Activated CD4-positive, alpha-beta memory T cell treated with anti-CD3 and anti-CD28 coated beads for 36 hours (primary cell): ENCODE results near the gene ZNF292. TPM values are rescaled to one million over a fixed set of nuclear protein-coding genes. Genes with fewer than 3 reads are reported as not detected.
"Not testable (repeated sequence)": the region's sequence is repeated elsewhere in the genome, so short reads cannot be mapped to it uniquely, and the experiment has no call there.

Experiments used
- CTCF ChIA-PET: fragments of 350-600 bp; sonication (Branson Sonifier 250); formaldehyde crosslinking; loops from one replicate; lab custom pipeline; 2021; ENCODE audit warnings: antibody characterized with exemption, inconsistent platforms; lab: Charles Lee
- POLR2A ChIA-PET: fragments of 350-600 bp; sonication (Branson Sonifier 250); formaldehyde crosslinking; loops from one replicate; lab custom pipeline; 2021; ENCODE audit warnings: antibody characterized with exemption; lab: Charles Lee
- DNase-seq: peaks from one replicate; pipeline ENCODE4 v3.0.0-alpha.2; 2020
- H3K27ac Mint-ChIP-seq: one replicate; pipeline ENCODE4 v1.8.0; 2021; ENCODE audit warnings: mixed read lengths
- H3K27me3 Mint-ChIP-seq: one replicate; pipeline ENCODE4 v1.8.0; 2021; ENCODE audit warnings: mixed read lengths
- H3K36me3 Mint-ChIP-seq: one replicate; pipeline ENCODE4 v1.8.0; 2021; ENCODE audit warnings: mixed read lengths
- H3K4me1 Mint-ChIP-seq: one replicate; pipeline ENCODE4 v1.8.0; 2021; ENCODE audit warnings: low read depth, mixed read lengths
- H3K4me3 Mint-ChIP-seq: one replicate; pipeline ENCODE4 v1.8.0; 2021; ENCODE audit warnings: mild to moderate bottlenecking, mixed read lengths
- H3K9me3 Mint-ChIP-seq: one replicate; pipeline ENCODE4 v1.8.0; 2021; ENCODE audit warnings: mixed read lengths
- intact Hi-C: fragments of 100-400 bp; cut with micrococcal nuclease; formaldehyde crosslinking; loops from one replicate; pipeline ENCODE4 v1.15.1; 2023
- total RNA-seq, 2 experiments: library from RNA; stranded (reverse); gene quantifications; one replicate each; pipeline ENCODE4 v1.2.3, GENCODE V29; 2021

The ZNF292 gene
- total RNA-seq, 2 experiments from 2014 or later, result 51.9 to 52.5 TPM

- ChIA-PET POLR2A (no interaction called here), CTCF (interaction anchor here (0.6 to 3.5 kb wide), 26 partner anchors 8 to 452 kb away, joined by 3 to 29 read pairs (median 4); no protein-coding TSS in a partner anchor)
- H3K36me3 Mint-ChIP-seq, result no peaks in the 10 kb centered on the region
- DNase-seq, result no peak
- peaks cover 4% of the 10 kb centered on the region for H3K27me3 Mint-ChIP-seq
- H3K4me3 Mint-ChIP-seq, result no peak overlapping the region
- intact Hi-C loops, result loop anchor here (1.0 to 5.0 kb wide), 3 partner anchors 98 to 268 kb away; partner anchors contain the start of gene CFAP206
- no peak overlapping the region for H3K27ac Mint-ChIP-seq
- H3K4me1 Mint-ChIP-seq, result peaks cover 2% of the 10 kb centered on the region
- H3K9me3 Mint-ChIP-seq, result peaks cover 4% of the 10 kb centered on the region
Measured at GRCh38 chr6:87139236-87139635, 16.1 kb upstream of the ZNF292 start.

GRCh38 chr6:87139927-87140326, 15.4 kb upstream of the ZNF292 start:
- H3K36me3 Mint-ChIP-seq, H3K4me3 Mint-ChIP-seq, POLR2A ChIA-PET, H3K27ac Mint-ChIP-seq, H3K4me1 Mint-ChIP-seq, H3K9me3 Mint-ChIP-seq, DNase-seq, H3K27me3 Mint-ChIP-seq: not testable (repeated sequence)
- intact Hi-C loops, result loop anchor here (1.0 to 5.0 kb wide), 3 partner anchors 97 to 267 kb away; partner anchors contain the start of gene CFAP206
- CTCF ChIA-PET, result interaction anchor here (1.0 to 3.5 kb wide), 14 partner anchors 9 to 253 kb away, joined by 3 to 29 read pairs (median 5); no protein-coding TSS in a partner anchor

GRCh38 chr6:87146363-87146762, 9.0 kb upstream of the ZNF292 start:
- ChIA-PET CTCF (interaction anchor here (1.6 kb wide), 1 partner anchor 15 kb away, joined by 3 read pairs; no protein-coding TSS in a partner anchor), POLR2A (no interaction called here)
- Mint-ChIP-seq H3K9me3 (peaks cover 4% of the 10 kb centered on the region), H3K4me3 (no peak overlapping the region), H3K27me3 (peaks cover 4% of the 10 kb centered on the region), H3K36me3 (no peaks in the 10 kb centered on the region), H3K27ac (no peak overlapping the region), H3K4me1 (peaks cover 2% of the 10 kb centered on the region)
- intact Hi-C loops, result no loop called here
- DNase-seq, result no peak

DNA sequence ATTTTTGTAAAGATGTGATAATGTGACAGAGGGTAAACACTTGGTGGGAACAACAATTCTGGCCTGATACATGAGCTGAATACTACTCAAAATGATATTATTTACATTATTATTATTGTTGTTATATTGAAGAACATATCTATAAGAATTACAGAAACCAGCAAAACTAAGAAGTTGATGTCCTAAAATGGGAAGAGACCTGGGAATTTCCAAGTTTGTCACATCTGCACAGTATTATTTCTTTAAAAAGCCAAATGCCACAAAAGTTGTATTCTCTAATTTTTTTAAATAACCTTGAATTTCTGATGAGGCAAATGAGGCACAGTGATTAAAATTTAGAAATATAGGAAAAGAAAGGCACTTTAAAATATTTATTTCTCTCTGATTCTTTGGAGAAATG, 5.0 kb upstream of the ZNF292 start:
- CTCF ChIA-PET, result no interaction called here
- DNase-seq, result no peak
- Mint-ChIP-seq H3K4me1 (peaks cover 24% of the 10 kb centered on the region), H3K27me3 (peaks cover 1% of the 10 kb centered on the region), H3K27ac (no peak overlapping the region), H3K9me3 (no peaks in the 10 kb centered on the region), H3K4me3 (no peak overlapping the region), H3K36me3 (peaks cover 1% of the 10 kb centered on the region)
- POLR2A ChIA-PET, result no interaction called here
- intact Hi-C loops, result loop anchor here (5.0 to 10.0 kb wide), 2 partner anchors 442 to 1814 kb away; partner anchors contain the start of genes ORC3 and RNGTT

DNA sequence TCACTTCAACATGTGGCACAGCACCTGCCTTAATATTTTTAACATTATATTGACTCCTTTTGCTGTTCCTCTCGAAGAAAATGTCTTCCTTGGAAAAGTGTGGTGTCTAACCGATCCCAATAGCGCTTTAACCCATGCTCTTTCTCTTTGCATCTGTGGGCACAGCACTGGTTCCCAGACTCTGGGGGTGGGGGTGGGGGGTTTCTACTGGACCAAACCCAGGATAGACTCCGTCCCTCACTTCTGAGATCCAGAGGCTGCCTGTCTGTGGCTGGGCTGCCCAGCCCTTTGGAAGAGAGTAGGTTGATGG, 3.9 kb upstream of the ZNF292 start:
- H3K27me3 Mint-ChIP-seq, result peaks cover 1% of the 10 kb centered on the region
- H3K4me1 Mint-ChIP-seq, result peaks cover 22% of the 10 kb centered on the region
- DNase-seq, result no peak
- H3K36me3 Mint-ChIP-seq, result peaks cover 6% of the 10 kb centered on the region
- intact Hi-C loops, result loop anchor here (5.0 to 10.0 kb wide), 2 partner anchors 441 to 1813 kb away; partner anchors contain the start of genes ORC3 and RNGTT
- peak overlapping the region; percentile 97 for H3K27ac Mint-ChIP-seq
- ChIA-PET CTCF (no interaction called here), POLR2A (no interaction called here)
- H3K4me3 Mint-ChIP-seq, result peak overlapping the region; percentile 88
- no peaks in the 10 kb centered on the region for H3K9me3 Mint-ChIP-seq

DNA sequence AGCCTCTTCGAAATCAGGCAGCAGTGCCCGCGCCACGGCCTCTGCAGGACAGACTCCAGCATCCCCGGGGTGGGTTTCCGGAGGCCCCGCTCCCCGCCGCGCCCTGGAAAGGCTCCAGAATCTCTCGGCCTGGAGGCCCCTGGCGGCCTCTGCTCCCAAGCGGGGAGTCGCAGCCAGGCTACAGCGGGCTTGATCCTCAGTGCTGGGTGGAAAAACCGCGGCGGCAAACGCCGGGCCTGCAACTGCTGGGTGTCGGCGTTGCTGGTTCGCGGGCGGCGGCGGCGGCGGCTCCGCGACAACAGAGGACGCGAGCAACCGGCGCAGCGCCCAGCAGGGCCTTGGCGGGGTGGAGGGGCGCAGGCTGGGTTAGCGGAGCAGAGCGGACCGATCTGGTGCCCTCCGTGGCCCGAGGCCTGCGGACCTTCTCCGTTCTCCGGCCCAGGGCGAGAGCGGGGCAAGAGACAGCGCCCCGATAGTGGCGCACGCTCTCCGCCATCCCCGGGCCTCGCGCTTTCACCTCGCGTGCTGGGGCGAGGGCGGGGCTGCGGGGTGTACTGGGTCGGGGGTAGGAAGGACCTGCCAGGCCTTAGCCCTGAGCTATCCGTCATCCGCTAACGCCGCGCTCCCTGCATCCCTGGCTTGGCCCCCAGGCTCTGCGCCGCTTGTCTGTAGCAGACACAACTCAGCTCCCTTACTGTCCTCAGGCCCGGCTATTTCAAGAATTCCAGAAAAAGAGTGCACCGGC, 3.4 kb upstream of the ZNF292 start:
- Mint-ChIP-seq H3K9me3 (no peaks in the 10 kb centered on the region), H3K4me1 (peaks cover 26% of the 10 kb centered on the region), H3K4me3 (peak overlapping the region; percentile 88), H3K27me3 (peaks cover 1% of the 10 kb centered on the region), H3K36me3 (peaks cover 10% of the 10 kb centered on the region), H3K27ac (peak overlapping the region; percentile 97)
- ChIA-PET POLR2A (interaction anchor here (0.8 kb wide), 1 partner anchor 548 kb away, joined by 5 read pairs; no protein-coding TSS in a partner anchor), CTCF (no interaction called here)
- DNase-seq, result peak; percentile 80
- intact Hi-C loops, result loop anchor here (2.0 to 10.0 kb wide), 3 partner anchors 440 to 1929 kb away; partner anchors contain the start of genes ORC3, PNRC1 and RNGTT

- Mint-ChIP-seq H3K4me1 (peaks cover 27% of the 10 kb centered on the region), H3K4me3 (peak overlapping the region; percentile 88), H3K9me3 (no peaks in the 10 kb centered on the region), H3K27ac (peak overlapping the region; percentile 97), H3K27me3 (peaks cover 1% of the 10 kb centered on the region), H3K36me3 (peaks cover 10% of the 10 kb centered on the region)
- ChIA-PET CTCF (interaction anchor here (1.1 kb wide), 1 partner anchor 21 kb away, joined by 3 read pairs; no protein-coding TSS in a partner anchor), POLR2A (interaction anchor here (0.8 kb wide), 1 partner anchor 547 kb away, joined by 5 read pairs; no protein-coding TSS in a partner anchor)
- intact Hi-C loops, result loop anchor here (2.0 to 10.0 kb wide), 3 partner anchors 440 to 1928 kb away; partner anchors contain the start of genes ORC3, PNRC1 and RNGTT
- no peak for DNase-seq
Measured at GRCh38 chr6:87152526-87152955, 2.8 kb upstream of the ZNF292 start.

GRCh38 chr6:87154641-87154992, 748 bp upstream of the ZNF292 start:
- ChIA-PET POLR2A (interaction anchor here (0.6 kb wide), 1 partner anchor 43 kb away, joined by 3 read pairs; no protein-coding TSS in a partner anchor), CTCF (interaction anchor here (0.6 to 0.7 kb wide), 2 partner anchors 58 to 66 kb away, joined by 3 to 4 read pairs; no protein-coding TSS in a partner anchor)
- Mint-ChIP-seq H3K27me3 (peaks cover 1% of the 10 kb centered on the region), H3K4me3 (peak overlapping the region; percentile 88), H3K4me1 (peaks cover 37% of the 10 kb centered on the region), H3K36me3 (peaks cover 19% of the 10 kb centered on the region), H3K9me3 (no peaks in the 10 kb centered on the region), H3K27ac (peak overlapping the region; percentile 97)
- DNase-seq, result no peak
- intact Hi-C loops, result loop anchor here (1.0 to 10.0 kb wide), 6 partner anchors 43 to 1810 kb away; partner anchors contain the start of genes ORC3, RNGTT and SLC35A1

DNA sequence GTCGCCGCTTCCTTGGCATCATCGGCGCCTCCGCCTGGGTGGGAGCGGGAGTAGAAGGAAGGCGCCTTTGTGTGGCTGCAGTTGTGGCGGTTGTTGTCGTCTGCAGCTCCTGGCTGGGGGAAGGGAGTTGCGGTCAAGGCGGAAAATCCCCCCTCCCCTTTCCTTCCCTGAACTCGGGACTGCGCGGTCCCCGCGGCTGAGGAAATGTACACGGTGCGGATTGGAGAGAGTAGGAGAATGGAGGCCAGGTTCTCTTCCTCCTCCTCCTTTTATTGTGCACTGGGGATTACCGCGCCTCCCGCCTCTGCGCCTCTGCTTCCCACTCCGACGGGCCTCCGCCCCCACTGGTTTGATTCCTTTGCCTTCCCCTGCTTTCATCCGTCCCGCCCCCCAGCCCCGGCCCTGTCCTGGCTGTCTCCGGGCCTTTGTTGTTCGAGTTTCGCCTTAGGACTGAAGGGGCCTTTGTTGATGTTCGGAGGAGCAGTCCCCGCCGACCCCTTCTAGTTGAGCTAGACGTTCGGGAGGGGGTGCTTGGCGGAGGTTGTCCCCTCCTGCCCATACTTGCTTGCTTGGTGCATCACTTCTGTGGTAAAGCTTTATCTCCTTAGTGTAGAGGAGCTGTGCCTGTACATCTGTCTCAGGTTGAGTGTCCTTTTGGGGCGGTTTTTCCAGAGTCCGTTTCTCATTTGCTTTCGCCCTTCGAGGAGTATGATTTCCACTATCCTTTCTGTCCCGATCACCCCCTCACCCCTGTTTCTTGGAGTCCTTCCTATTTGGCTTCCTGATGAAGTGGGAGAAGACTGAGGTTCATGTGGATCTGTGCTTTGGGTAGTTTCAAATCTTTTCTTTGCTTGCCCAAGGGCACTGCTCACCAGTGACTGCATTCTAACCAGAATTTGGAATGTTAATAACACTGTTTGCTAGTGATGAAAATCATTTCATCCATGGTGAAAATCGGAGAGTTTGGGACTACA, 764 bp downstream of the ZNF292 start:
- peak; percentile 70 for DNase-seq
- peaks cover 48% of the 10 kb centered on the region for H3K4me1 Mint-ChIP-seq
- peaks cover 1% of the 10 kb centered on the region for H3K27me3 Mint-ChIP-seq
- H3K27ac Mint-ChIP-seq, result peak overlapping the region; percentile 97
- H3K9me3 Mint-ChIP-seq, result no peaks in the 10 kb centered on the region
- intact Hi-C loops, result loop anchor here (1.0 to 10.0 kb wide), 13 partner anchors 26 to 1809 kb away; partner anchors contain the start of genes AKIRIN2, RNGTT, SLC35A1 and SMIM8
- POLR2A ChIA-PET, result interaction anchor here (0.9 to 1.4 kb wide), 5 partner anchors 10 to 433 kb away, joined by 3 to 5 read pairs (median 3); no protein-coding TSS in a partner anchor
- peaks cover 19% of the 10 kb centered on the region for H3K36me3 Mint-ChIP-seq
- CTCF ChIA-PET, result interaction anchor here (0.8 to 1.7 kb wide), 7 partner anchors 18 to 75 kb away, joined by 3 to 5 read pairs (median 3); no protein-coding TSS in a partner anchor
- H3K4me3 Mint-ChIP-seq, result peak overlapping the region; percentile 88

DNA sequence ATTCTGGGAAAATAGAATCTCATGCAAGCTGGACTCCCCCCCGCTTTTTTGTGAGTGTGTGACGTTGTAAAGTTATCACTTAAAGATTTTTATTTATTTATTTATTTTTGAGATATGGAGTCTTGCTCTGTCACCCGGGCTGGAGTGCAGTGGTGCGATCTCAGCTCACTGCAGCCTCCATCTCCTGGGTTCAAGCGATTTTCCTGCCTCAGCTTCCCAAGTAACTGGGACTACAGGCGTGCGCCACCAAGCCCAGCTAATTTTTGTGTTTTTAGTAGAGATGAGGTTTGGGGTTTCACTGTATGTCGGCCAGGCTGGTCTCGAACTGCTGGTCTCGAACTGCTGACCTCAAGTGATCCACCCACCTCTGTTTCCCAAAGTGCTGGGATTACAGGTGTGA, 2.2 kb downstream of the ZNF292 start:
- intact Hi-C loops, result loop anchor here (5.0 to 10.0 kb wide), 4 partner anchors 80 to 1807 kb away; partner anchors contain the start of gene RNGTT
- peaks cover 57% of the 10 kb centered on the region for H3K4me1 Mint-ChIP-seq
- ChIA-PET CTCF (interaction anchor here (1.2 to 1.7 kb wide), 4 partner anchors 18 to 62 kb away, joined by 3 to 7 read pairs (median 4); no protein-coding TSS in a partner anchor), POLR2A (interaction anchor here (0.8 to 1.4 kb wide), 5 partner anchors 9 to 79 kb away, joined by 3 to 4 read pairs (median 3); no protein-coding TSS in a partner anchor)
- peak; percentile 19 for DNase-seq
- not testable (repeated sequence) for H3K27me3 Mint-ChIP-seq, H3K9me3 Mint-ChIP-seq, H3K27ac Mint-ChIP-seq
- H3K4me3 Mint-ChIP-seq, result peak overlapping the region; percentile 48
- peaks cover 19% of the 10 kb centered on the region for H3K36me3 Mint-ChIP-seq

- Mint-ChIP-seq H3K27ac (no peak overlapping the region), H3K9me3 (no peaks in the 10 kb centered on the region), H3K4me1 (peaks cover 71% of the 10 kb centered on the region), H3K4me3 (no peak overlapping the region), H3K27me3 (no peaks in the 10 kb centered on the region), H3K36me3 (peaks cover 15% of the 10 kb centered on the region)
- POLR2A ChIA-PET, result interaction anchor here (1.7 kb wide), 1 partner anchor 19 kb away, joined by 4 read pairs; no protein-coding TSS in a partner anchor
- intact Hi-C loops, result no loop called here
- DNase-seq, result no peak
- CTCF ChIA-PET, result no interaction called here
Measured at GRCh38 chr6:87161299-87161698, 5.9 kb downstream of the ZNF292 start.
